ENCODE results near the gene GANC.

The GANC gene

DNA sequence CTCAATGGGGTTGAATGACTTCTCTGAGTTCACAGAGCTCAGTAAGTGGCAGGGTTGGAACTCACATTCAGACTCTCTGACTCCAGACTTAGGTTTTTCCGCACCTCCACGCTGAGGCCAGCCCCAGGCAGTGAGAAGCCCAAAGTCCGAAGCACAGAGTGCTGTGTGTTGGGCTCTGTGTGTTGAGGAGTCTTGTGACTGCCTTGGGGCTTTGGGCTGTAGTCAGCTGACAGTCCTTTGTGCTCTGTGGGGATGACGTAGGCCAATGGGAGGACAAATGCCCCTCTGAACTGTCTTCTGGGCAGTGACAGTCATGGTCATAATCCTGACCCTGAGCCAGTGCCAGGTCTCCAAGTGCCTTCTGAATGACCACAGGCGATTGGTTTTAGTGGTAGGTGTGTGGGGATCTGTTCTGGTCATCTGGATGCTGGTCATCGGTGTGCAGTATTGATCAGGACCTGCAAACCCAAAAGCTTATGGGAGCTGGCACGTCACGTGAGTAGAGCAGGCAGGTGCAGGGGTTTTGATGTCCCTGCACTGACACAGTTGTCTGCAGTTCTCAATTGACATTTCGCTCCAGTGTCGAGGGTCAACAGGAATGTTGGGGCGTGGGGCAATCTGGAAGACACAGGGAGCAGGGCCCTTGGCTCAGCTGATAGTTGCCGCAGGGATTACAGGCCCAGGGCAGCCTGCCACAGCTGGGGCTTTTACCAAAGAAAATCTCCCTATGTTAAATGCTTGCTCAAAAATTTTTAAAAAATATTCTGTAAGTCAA is 131.6 kb downstream of the GANC start:
- Histone ChIP-seq H3K23ac (ENCODE audit: low read depth, low read length, poor library complexity) (peak overlapping the region; percentile 34), H3K4me1 (ENCODE audit: control insufficient read depth in 2 of 2, insufficient read depth in 1 of 2, low read depth in 1 of 2, low read length in 2 of 2) (peaks cover 0 to 3% of the 10 kb centered on the region in 2 donors), H3K9me3 (replicated peaks in 1 of 2; ENCODE audit: control insufficient read depth in 2 of 2, insufficient read depth in 1 of 2, low read depth in 1 of 2, low read length in 2 of 2) (no peaks in the 10 kb centered on the region), H2AFZ (ENCODE audit: low read length) (peak overlapping the region; percentile 46), H3K4me2 (ENCODE audit: insufficient read depth, low read length, poor library complexity, severe bottlenecking) (no peak overlapping the region), H4K91ac (ENCODE audit: low read depth, low read length, poor library complexity) (no peak overlapping the region), H3K14ac (ENCODE audit: low read length) (no peak overlapping the region), H3K4me3 (ENCODE audit: low read length in 2 of 2) (peak overlapping the region in 1 of 2 donors; percentile 4), H2BK12ac (ENCODE audit: low read length) (no peak overlapping the region), H3K27me3 (ENCODE audit: control insufficient read depth in 3 of 3, insufficient read depth in 3 of 3, low read depth in 1 of 3, low read length in 3 of 3) (no peaks in the 10 kb centered on the region), H2BK120ac (ENCODE audit: low read depth, low read length) (no peak overlapping the region), H3K79me1 (ENCODE audit: low read depth, low read length) (no peaks in the 10 kb centered on the region), H3K4ac (ENCODE audit: low read length) (no peak overlapping the region), H2BK5ac (ENCODE audit: low read length) (no peak overlapping the region), H2AK5ac (ENCODE audit: low read depth, low read length) (peak overlapping the region; percentile 20), H2BK15ac (ENCODE audit: low read length) (no peak overlapping the region), H3K9ac (ENCODE audit: low read depth, low read length, poor library complexity) (no peak overlapping the region), H4K8ac (ENCODE audit: low read depth, low read length) (no peak overlapping the region), H3K18ac (ENCODE audit: low read length) (peak overlapping the region; percentile 24), H3K27ac (replicated peaks; ENCODE audit: low read length) (no peak overlapping the region), H3K36me3 (replicated peaks in 1 of 2; ENCODE audit: control insufficient read depth in 2 of 2, insufficient read depth in 2 of 2, low read length in 2 of 2) (no peaks in the 10 kb centered on the region)
- DNase-seq (ENCODE audit: low spot score), result no peak
- no CpG with 5 or more reads among the region's 12 CpGs for WGBS, 2 donors (ENCODE audit: extremely low coverage in 2 of 2, insufficient read length in 2 of 2, insufficient replicate concordance in 1 of 2)

DNA sequence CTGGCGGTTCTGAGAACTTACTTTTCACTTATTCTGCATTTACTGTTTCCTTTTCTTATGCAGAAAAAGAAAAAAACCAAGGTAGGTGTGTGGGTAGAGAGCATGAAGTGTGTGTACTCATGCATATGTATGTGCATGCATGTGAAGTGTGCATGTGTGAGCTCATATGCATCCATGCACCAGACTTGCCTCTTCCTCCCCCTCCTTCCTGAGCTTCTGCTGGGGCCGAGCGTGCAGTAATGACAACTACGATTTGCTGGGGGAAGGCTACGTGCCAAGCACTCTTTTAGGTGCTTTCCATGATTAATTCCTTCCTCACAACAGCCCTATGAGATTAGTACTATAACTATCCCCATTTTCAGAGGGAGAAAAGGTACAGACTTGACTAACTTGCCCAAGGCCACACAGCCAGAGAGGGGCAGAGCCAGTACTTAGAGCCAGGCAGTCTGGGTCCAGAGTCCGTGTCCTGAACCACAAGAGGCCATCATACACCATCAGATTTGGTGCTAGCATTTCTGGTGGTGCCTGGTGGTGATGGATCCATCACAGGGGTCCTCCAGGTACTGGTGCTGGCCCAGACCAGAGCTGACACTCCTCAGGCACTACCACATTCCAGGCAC is 133.0 kb downstream of the GANC start:
- H3K4me1 ChIP-seq (ENCODE audit: control insufficient read depth in 2 of 2, insufficient read depth in 1 of 2, low read depth in 1 of 2, low read length in 2 of 2), result peaks cover 0 to 3% of the 10 kb centered on the region in 2 donors
- no peaks in the 10 kb centered on the region for H3K79me1 ChIP-seq (ENCODE audit: low read depth, low read length)
- H3K9ac ChIP-seq (ENCODE audit: low read depth, low read length, poor library complexity), result no peak overlapping the region
- no peak overlapping the region for H3K27ac ChIP-seq (replicated peaks; ENCODE audit: low read length)
- no peak for DNase-seq (ENCODE audit: low spot score)
- H3K4me3 ChIP-seq (ENCODE audit: low read length in 2 of 2), result no peak overlapping the region
- no peak overlapping the region for H4K8ac ChIP-seq (ENCODE audit: low read depth, low read length)
- H3K18ac ChIP-seq (ENCODE audit: low read length), result no peak overlapping the region
- H2AK5ac ChIP-seq (ENCODE audit: low read depth, low read length), result no peak overlapping the region
- no peak overlapping the region for H3K14ac ChIP-seq (ENCODE audit: low read length)
- no peak overlapping the region for H3K4me2 ChIP-seq (ENCODE audit: insufficient read depth, low read length, poor library complexity, severe bottlenecking)
- H3K36me3 ChIP-seq (replicated peaks in 1 of 2; ENCODE audit: control insufficient read depth in 2 of 2, insufficient read depth in 2 of 2, low read length in 2 of 2), result peaks cover 0 to under 1% of the 10 kb centered on the region in 2 donors
- H2BK5ac ChIP-seq (ENCODE audit: low read length), result no peak overlapping the region
- no peak overlapping the region for H2BK15ac ChIP-seq (ENCODE audit: low read length)
- H3K27me3 ChIP-seq (ENCODE audit: control insufficient read depth in 3 of 3, insufficient read depth in 3 of 3, low read depth in 1 of 3, low read length in 3 of 3), result no peaks in the 10 kb centered on the region
- H3K9me3 ChIP-seq (replicated peaks in 1 of 2; ENCODE audit: control insufficient read depth in 2 of 2, insufficient read depth in 1 of 2, low read depth in 1 of 2, low read length in 2 of 2), result no peaks in the 10 kb centered on the region
- no peak overlapping the region for H3K23ac ChIP-seq (ENCODE audit: low read depth, low read length, poor library complexity)
- no peak overlapping the region for H3K4ac ChIP-seq (ENCODE audit: low read length)
- no CpG with 5 or more reads among the region's 6 CpGs for WGBS, 2 donors (ENCODE audit: extremely low coverage in 2 of 2, insufficient read length in 2 of 2, insufficient replicate concordance in 1 of 2)
- no peak overlapping the region for H4K91ac ChIP-seq (ENCODE audit: low read depth, low read length, poor library complexity)
- H2AFZ ChIP-seq (ENCODE audit: low read length), result no peak overlapping the region
- no peak overlapping the region for H2BK120ac ChIP-seq (ENCODE audit: low read depth, low read length)
- H2BK12ac ChIP-seq (ENCODE audit: low read length), result no peak overlapping the region

Measured in neuronal stem cell (in vitro differentiated cells).